Measurements from ENCODE around the gene PIGL. TPM values are rescaled to one million over a fixed set of nuclear protein-coding genes. Genes with fewer than 3 reads are reported as not detected.
"Not testable (repeated sequence)": the region's sequence is repeated elsewhere in the genome, so short reads cannot be mapped to it uniquely, and the experiment has no call there.

The PIGL gene
- total RNA-seq, 2 donors from 2014 or later = 35.5 to 38.7 TPM

DNA sequence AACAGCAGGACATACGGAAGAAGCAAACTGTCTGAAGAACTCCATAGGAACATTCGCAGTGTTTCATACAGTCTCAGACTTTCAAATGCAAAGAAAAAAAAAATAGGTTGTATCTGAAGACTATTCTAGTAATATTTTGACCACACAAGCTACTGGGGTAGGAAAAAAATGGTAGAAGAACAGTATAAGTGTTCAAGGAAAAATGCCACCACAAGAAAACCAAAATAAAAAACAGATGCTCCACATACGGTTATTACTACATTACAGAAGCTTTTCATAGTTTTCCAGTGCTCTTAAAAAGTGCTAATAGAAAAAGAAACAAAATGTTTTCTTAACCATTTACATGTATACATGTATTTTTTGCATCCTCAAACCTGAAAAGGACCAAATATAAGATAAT is 5.4 kb upstream of the PIGL start:
- Mint-ChIP-seq H3K27ac (no peak overlapping the region), H3K4me3 (peak overlapping the region; percentile 33), H3K4me1 (no peaks in the 10 kb centered on the region), H3K36me3 (ENCODE audit: low read depth) (peaks cover 5% of the 10 kb centered on the region), H3K9me3 (no peaks in the 10 kb centered on the region), H3K27me3 (no peaks in the 10 kb centered on the region)
- no peak for ATAC-seq (replicated peaks)

- H3K36me3 Mint-ChIP-seq (ENCODE audit: low read depth) = peaks cover 10% of the 10 kb centered on the region
- H3K4me3 Mint-ChIP-seq = peak overlapping the region; percentile 99
- no peak for ATAC-seq (replicated peaks)
- no peaks in the 10 kb centered on the region for H3K4me1 Mint-ChIP-seq
- H3K9me3 Mint-ChIP-seq = no peaks in the 10 kb centered on the region
- H3K27ac Mint-ChIP-seq = no peak overlapping the region
- H3K27me3 Mint-ChIP-seq = no peaks in the 10 kb centered on the region
Measured at GRCh38 chr17:16212793-16213192, 4.2 kb upstream of the PIGL start.

DNA sequence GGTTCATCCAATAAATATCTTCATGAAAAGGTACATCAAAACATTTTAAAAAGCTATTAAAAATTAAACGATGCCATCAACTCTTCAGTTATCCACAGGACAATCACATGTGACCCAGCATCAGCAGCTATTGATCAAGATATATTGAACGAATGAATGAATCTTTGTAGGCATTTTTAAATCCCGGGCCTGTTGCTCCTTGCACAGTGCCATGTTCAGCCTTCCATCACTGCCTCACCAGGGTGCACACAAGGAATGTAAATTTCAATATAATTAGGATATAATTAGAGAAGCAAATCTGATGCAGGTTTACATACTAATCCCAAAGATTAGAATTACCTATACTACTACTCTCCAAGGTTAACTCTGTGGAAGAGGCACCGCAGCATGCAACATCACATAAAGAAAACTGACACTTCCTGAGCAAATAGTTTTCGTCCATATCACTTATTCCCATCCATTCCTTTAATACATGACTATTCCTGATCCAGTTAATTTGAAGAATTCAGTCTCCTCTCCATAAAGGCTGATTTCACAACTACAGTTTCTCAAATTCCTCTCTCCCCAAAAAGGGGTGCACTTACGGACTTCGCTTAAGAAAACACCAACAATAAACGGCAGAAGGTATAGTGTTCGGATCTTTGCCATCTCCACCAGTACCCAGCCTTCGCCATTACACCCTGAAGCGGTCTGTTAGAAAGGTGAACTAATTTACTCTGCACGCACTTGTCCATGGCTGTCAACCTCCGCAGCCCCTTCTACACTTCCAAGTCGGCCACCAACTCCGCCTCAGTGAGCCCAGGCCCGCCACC is 2.6 kb upstream of the PIGL start:
- H3K27ac Mint-ChIP-seq = peak overlapping the region; percentile 95

GRCh38 chr17:16215002-16215272 is 2.1 kb upstream of the PIGL start:
- peak; percentile 50 for ATAC-seq (replicated peaks)
- Mint-ChIP-seq H3K9me3 (no peaks in the 10 kb centered on the region), H3K4me3 (peak overlapping the region; percentile 99), H3K27me3 (no peaks in the 10 kb centered on the region), H3K4me1 (no peaks in the 10 kb centered on the region), H3K27ac (peak overlapping the region; percentile 95), H3K36me3 (ENCODE audit: low read depth) (peaks cover 17% of the 10 kb centered on the region)

More for the DNA sequence above, 2.6 kb upstream of the PIGL start:
- Mint-ChIP-seq H3K4me3 (peak overlapping the region; percentile 99), H3K4me1 (no peaks in the 10 kb centered on the region), H3K36me3 (ENCODE audit: low read depth) (peaks cover 15% of the 10 kb centered on the region), H3K27me3 (no peaks in the 10 kb centered on the region), H3K9me3 (no peaks in the 10 kb centered on the region)
- no peak for ATAC-seq (replicated peaks)

GRCh38 chr17:16215273-16215964 is 1.6 kb upstream of the PIGL start, which contains the start of gene NCOR1:
NCOR1 (minus strand) TSS chr17:16215534; CDS start chr17:16194569, 20,965 bp downstream.
- Mint-ChIP-seq H3K27me3 (no peaks in the 10 kb centered on the region), H3K4me3 (peak within 1 kb of the TSS; percentile 99), H3K4me1 (no peaks in the 10 kb centered on the region), H3K9me3 (no peaks in the 10 kb centered on the region), H3K36me3 (ENCODE audit: low read depth) (peaks cover 17% of the 10 kb centered on the region), H3K27ac (peak within 1 kb of the TSS; percentile 95)
- ATAC-seq (replicated peaks) = peak; percentile 91

DNA sequence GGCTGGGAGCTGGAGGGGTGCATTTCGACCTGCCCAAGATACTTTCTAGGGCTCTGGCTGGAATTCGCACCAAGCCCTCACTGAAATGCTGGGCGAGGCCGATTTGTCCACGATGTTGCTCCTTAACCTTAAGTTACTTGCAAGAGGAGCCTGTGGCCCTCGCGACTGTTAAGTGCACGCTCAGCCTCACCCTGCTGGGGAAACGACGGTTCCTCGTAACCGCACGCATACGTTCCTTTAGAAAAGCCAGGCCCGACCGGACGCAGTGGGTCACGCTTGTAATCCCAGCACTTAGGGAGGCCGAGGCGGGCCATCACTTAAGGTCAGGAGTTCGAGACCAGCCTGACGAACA is 1.1 kb upstream of the PIGL start:
- H3K27ac Mint-ChIP-seq = peak overlapping the region; percentile 86
- ATAC-seq (replicated peaks) = peak; percentile 0
- peaks cover 17% of the 10 kb centered on the region for H3K36me3 Mint-ChIP-seq (ENCODE audit: low read depth)
- H3K9me3 Mint-ChIP-seq = no peaks in the 10 kb centered on the region
- H3K4me3 Mint-ChIP-seq = peak overlapping the region; percentile 99
- no peaks in the 10 kb centered on the region for H3K27me3 Mint-ChIP-seq
- no peaks in the 10 kb centered on the region for H3K4me1 Mint-ChIP-seq

DNA sequence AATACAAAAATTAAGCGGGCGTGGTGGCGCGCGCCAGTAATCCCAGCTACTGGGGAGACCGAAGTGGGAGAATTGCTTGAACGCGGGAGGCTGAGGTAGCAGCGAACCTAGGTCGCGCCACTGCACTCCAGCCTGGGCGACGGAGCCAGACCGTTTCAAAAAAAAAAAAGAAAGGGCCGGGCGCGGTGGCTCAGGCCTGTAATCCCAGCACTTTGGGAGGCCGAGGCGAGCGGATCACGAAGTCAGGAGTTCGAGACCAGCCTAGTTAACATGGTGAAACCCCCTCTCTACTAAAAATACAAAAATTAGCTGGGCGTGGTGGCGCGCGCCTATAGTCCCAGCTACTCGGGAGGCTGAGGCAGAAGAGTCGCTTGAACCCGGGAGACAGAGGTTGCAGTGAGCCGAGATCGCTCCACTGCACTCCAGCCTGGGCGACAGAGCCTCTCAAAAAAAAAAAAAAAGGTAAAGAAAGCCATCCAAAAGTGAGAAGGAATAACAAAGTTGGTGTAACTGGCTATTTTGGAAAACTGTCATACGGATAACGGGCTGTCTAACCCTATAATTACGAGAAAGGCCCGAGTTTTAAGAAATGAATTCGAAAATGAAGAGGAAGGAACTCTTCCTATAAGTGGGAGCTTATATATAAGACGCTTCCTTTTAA is 539 bp upstream of the PIGL start:
- not testable (repeated sequence) for H3K9me3 Mint-ChIP-seq; ATAC-seq (replicated peaks); H3K4me1 Mint-ChIP-seq; H3K27me3 Mint-ChIP-seq
- peak overlapping the region; percentile 99 for H3K4me3 Mint-ChIP-seq
- H3K27ac Mint-ChIP-seq = peak overlapping the region; percentile 96
- H3K36me3 Mint-ChIP-seq (ENCODE audit: low read depth) = peaks cover 17% of the 10 kb centered on the region

- Mint-ChIP-seq H3K27me3 (no peaks in the 10 kb centered on the region), H3K36me3 (ENCODE audit: low read depth) (peaks cover 31% of the 10 kb centered on the region), H3K4me1 (no peaks in the 10 kb centered on the region), H3K4me3 (no peak overlapping the region), H3K9me3 (no peaks in the 10 kb centered on the region), H3K27ac (no peak overlapping the region)
- ATAC-seq (replicated peaks) = no peak
Measured at GRCh38 chr17:16222406-16222805, 5.4 kb downstream of the PIGL start.

- peaks cover 11% of the 10 kb centered on the region for H3K4me1 Mint-ChIP-seq
- peak; percentile 8 for ATAC-seq (replicated peaks)
- not testable (repeated sequence) for H3K9me3 Mint-ChIP-seq, H3K27me3 Mint-ChIP-seq
- H3K36me3 Mint-ChIP-seq (ENCODE audit: low read depth) = peaks cover 41% of the 10 kb centered on the region
- peak overlapping the region; percentile 65 for H3K4me3 Mint-ChIP-seq
- H3K27ac Mint-ChIP-seq = peak overlapping the region; percentile 60
Measured at GRCh38 chr17:16229912-16230561, 13.0 kb downstream of the PIGL start.

GRCh38 chr17:16232391-16232790 is 15.4 kb downstream of the PIGL start:
- Mint-ChIP-seq H3K4me1 (peaks cover 11% of the 10 kb centered on the region), H3K4me3 (no peak overlapping the region), H3K9me3 (no peaks in the 10 kb centered on the region), H3K36me3 (ENCODE audit: low read depth) (peaks cover 48% of the 10 kb centered on the region), H3K27me3 (no peaks in the 10 kb centered on the region), H3K27ac (peak overlapping the region; percentile 70)
- ATAC-seq (replicated peaks) = no peak

- Mint-ChIP-seq H3K4me3 (no peak overlapping the region), H3K27me3 (no peaks in the 10 kb centered on the region)
Measured at GRCh38 chr17:16239931-16240330, 22.9 kb downstream of the PIGL start.

GRCh38 chr17:16241906-16242399 is 24.9 kb downstream of the PIGL start:
- Mint-ChIP-seq H3K27me3 (no peaks in the 10 kb centered on the region), H3K27ac (no peak overlapping the region), H3K36me3 (ENCODE audit: low read depth) (peaks cover 2% of the 10 kb centered on the region), H3K9me3 (no peaks in the 10 kb centered on the region), H3K4me3 (no peak overlapping the region), H3K4me1 (peaks cover 8% of the 10 kb centered on the region)
- ATAC-seq (replicated peaks) = no peak

More at GRCh38 chr17:16239931-16240330, 22.9 kb downstream of the PIGL start:
- no peaks in the 10 kb centered on the region for H3K9me3 Mint-ChIP-seq
- no peak for ATAC-seq (replicated peaks)
- H3K36me3 Mint-ChIP-seq (ENCODE audit: low read depth) = peaks cover 20% of the 10 kb centered on the region
- H3K27ac Mint-ChIP-seq = peak overlapping the region; percentile 59
- peaks cover 8% of the 10 kb centered on the region for H3K4me1 Mint-ChIP-seq

DNA sequence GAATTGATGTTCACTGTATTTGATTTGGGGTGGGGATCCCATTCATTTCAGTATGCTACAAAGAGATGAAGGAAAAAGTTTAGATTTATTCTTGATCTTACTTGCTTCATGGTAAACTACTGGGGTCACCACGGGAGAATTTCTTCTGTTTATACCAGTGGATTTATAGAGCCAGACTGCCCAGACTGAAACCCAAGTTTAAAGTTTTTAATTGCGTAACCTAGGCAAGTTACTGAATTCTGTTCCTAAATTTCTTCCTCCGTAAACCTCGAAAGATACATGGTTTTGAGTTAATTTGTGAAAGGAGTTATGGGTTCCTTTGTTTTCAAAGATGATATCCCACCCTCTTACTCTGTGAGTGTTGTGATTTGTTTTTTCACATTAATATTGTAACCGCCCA is 26.4 kb downstream of the PIGL start:
- Mint-ChIP-seq H3K27me3 (no peaks in the 10 kb centered on the region), H3K27ac (peak overlapping the region; percentile 81), H3K9me3 (no peaks in the 10 kb centered on the region), H3K4me1 (peaks cover 10% of the 10 kb centered on the region), H3K4me3 (peak overlapping the region; percentile 55), H3K36me3 (ENCODE audit: low read depth) (peaks cover 13% of the 10 kb centered on the region)
- ATAC-seq (replicated peaks) = no peak

GRCh38 chr17:16243801-16244567 is 27.0 kb downstream of the PIGL start:
- Mint-ChIP-seq H3K9me3 (no peaks in the 10 kb centered on the region), H3K36me3 (ENCODE audit: low read depth) (peaks cover 19% of the 10 kb centered on the region), H3K27me3 (no peaks in the 10 kb centered on the region), H3K27ac (peak overlapping the region; percentile 81), H3K4me1 (peaks cover 14% of the 10 kb centered on the region), H3K4me3 (peak overlapping the region; percentile 55)
- peak; percentile 84 for ATAC-seq (replicated peaks)
